Heart right ventricle (tissue), 16 donors: Measurements from ENCODE around the gene PAK1IP1. TPM values are rescaled to one million over a fixed set of nuclear protein-coding genes. Genes with fewer than 3 reads are reported as not detected.
"Not testable (repeated sequence)": the region's sequence is repeated elsewhere in the genome, so short reads cannot be mapped to it uniquely, and the experiment has no call there.

Experiments used
- ATAC-seq, 8 donors: fragments of 200-7000 bp; cut with Tn5 transposase; one replicate each; pipeline ENCODE4 v1.9.1; 2020; ENCODE audit warnings: mild to moderate bottlenecking in 8 of 8, moderate library complexity in 8 of 8, moderate number of reproducible peaks in 1 of 8
- DNase-seq, 2 donors: peaks; one replicate each; pipeline ENCODE4 v3.0.0-alpha.2; 2020
- H3K27ac ChIP-seq, 10 donors: fragments of 200-600 bp; sonication (generic) in 2 of 10; one replicate each; pipeline versions ENCODE4 v1.5.0 to v1.8.0; 2020 to 2022; ENCODE audit warnings: mild to moderate bottlenecking in 3 of 10
- H3K27me3 ChIP-seq, 7 donors: fragments of 200-600 bp; one replicate each; pipeline ENCODE4 v1.8.0; 2021 to 2022; ENCODE audit warnings: mild to moderate bottlenecking in 2 of 7
- H3K36me3 ChIP-seq, 9 donors: fragments of 200-600 bp; sonication (generic) in 1 of 9; one replicate each; pipeline versions ENCODE4 v1.5.0 to v1.8.0; 2020 to 2022; ENCODE audit warnings: mild to moderate bottlenecking in 2 of 9
- H3K4me1 ChIP-seq, 9 donors: fragments of 200-600 bp; sonication (generic) in 1 of 9; one replicate each; pipeline versions ENCODE4 v1.5.0 to v1.8.0; 2020 to 2022; ENCODE audit warnings: mild to moderate bottlenecking in 4 of 9
- H3K4me3 ChIP-seq, 10 donors: fragments of 200-600 bp; sonication (generic) in 2 of 10; one replicate each; pipeline versions ENCODE4 v1.5.0 to v1.8.0; 2020 to 2022; ENCODE audit warnings: mild to moderate bottlenecking in 7 of 10, moderate library complexity in 2 of 10
- H3K9me3 ChIP-seq, 11 donors: fragments of 200-600 bp in 10 of 11; sonication (generic) in 2 of 11; one replicate each; pipeline versions ENCODE4 v1.5.0 to v1.8.0; 2013 to 2022; ENCODE audit warnings: mild to moderate bottlenecking in 2 of 11, control low read depth in 1 of 11, moderate library complexity in 1 of 11
- CTCF ChIP-seq, 9 donors: fragments of 200-600 bp; sonication (generic) in 2 of 9; IDR thresholded peaks; one replicate each; pipeline versions ENCODE4 v1.5.0 to v1.8.0; 2021 to 2022; ENCODE audit warnings: antibody characterized with exemption in 9 of 9, mild to moderate bottlenecking in 5 of 9, moderate library complexity in 1 of 9
- WGBS, 2 donors: extraction: QIAGEN DNeasy Blood & Tissue Kit; methylation state at CpG; one replicate each; pipeline ENCODE4 v1.1.7; 2013; ENCODE audit warnings: inconsistent platforms in 1 of 2; 5-methylcytosine and 5-hydroxymethylcytosine counted together
- intact Hi-C, 10 donors: fragments of 100-400 bp; cut with DNase I; formaldehyde crosslinking; loops; one replicate each; pipeline versions ENCODE4 v1.11.1 to v1.14.2; 2022
- polyA plus RNA-seq, 2 donors: library from polyadenylated mRNA; stranded (reverse); fragments of 200-250 nt; gene quantifications; one replicate each; pipeline ENCODE4 v1.2.3, GENCODE V29; 2013
- total RNA-seq, 10 donors: library from RNA; stranded (reverse); fragmentation: NEBNext Ultra II Directional in 3 of 10; extraction: Animal tissue kit (Norgen Biotek cat#: 25700) in 3 of 10; gene quantifications; one replicate each; pipeline versions ENCODE4 v1.2.1 to v1.2.4, GENCODE V29; 2021 to 2023
- donor health status: Arrhythmogenic right ventricular cardiomyopathy.
- donor health status: ischemic (EF 13 %, LVEDD 7.1; RV severe dilation, severe dysfunction).
- donor health status: healthy with polysubstance abuse.
- donor health status: DM: no; HTN: yes; CAD: no.
- donor health status: DM: no; HTN: no; CAD: no.
- donor health status: ischemic (EF 25% LVEDD 6.9; RV normal size, moderate dysfunction).
- donor health status: ischemic (EF 25% LVEDD 5.7; RV mildly dilated, moderate dysfunction).
- donor health status: healthy.
- donor health status: DM: yes; HTN: yes; CAD: no.
- donor health status: Ischemic cardiomyopathy.
- donor health status: ischemic (EF 35%, LVEDD 5.7; RV mildly dilated, moderate dysfunction).
- donor health status: nonischemic (EF 11% LVEDD 7.7; RV severe dilation, severe dysfunction).
- donor health status: DM: yes; HTN: yes; CAD: no.
- donor health status: PGD.
- donor health status: ischemic (EF 29% LVEDD 5.4; RV normal size, mild dysfunction).
- donor health status: nonischemic (EF 23%, LVEDD 6.1; RV moderate dilation, normal function).

The PAK1IP1 gene
- total and polyA plus RNA-seq, 12 donors, result 5.8 to 15.7 (median 8.4) TPM

- no peaks in the 10 kb centered on the region for H3K27me3 ChIP-seq
- peaks cover 0 to 28% (median 0%) of the 10 kb centered on the region in 9 donors for H3K36me3 ChIP-seq
- no peak for ATAC-seq
- no peaks in the 10 kb centered on the region for H3K4me1 ChIP-seq
- no peak overlapping the region for H3K4me3 ChIP-seq
- no peaks in the 10 kb centered on the region for H3K9me3 ChIP-seq
- intact Hi-C loops, result no loop called here
- DNase-seq, result no peak
- TF ChIP-seq CTCF (IDR thresholded peaks at IDR 0.05), result no peak
- H3K27ac ChIP-seq, result no peak overlapping the region
Measured at GRCh38 chr6:10740061-10740460, 45.3 kb downstream of the PAK1IP1 start.

GRCh38 chr6:10741643-10742042 lies 46.9 kb downstream of the PAK1IP1 start:
- WGBS, 2 donors, result 90 to 96% methylated on average over 4 of the region's 4 CpGs
- H3K4me3 ChIP-seq, H3K4me1 ChIP-seq, H3K27ac ChIP-seq, DNase-seq, intact Hi-C loops, H3K27me3 ChIP-seq, ATAC-seq, H3K9me3 ChIP-seq: not testable (repeated sequence)
- peaks cover 0 to 28% (median 0%) of the 10 kb centered on the region in 9 donors for H3K36me3 ChIP-seq

GRCh38 chr6:10742251-10742650 lies 47.5 kb downstream of the PAK1IP1 start:
- WGBS, 2 donors, result 95% methylated on average over 12 of the region's 12 CpGs
- no peak for ATAC-seq
- Histone ChIP-seq H3K27ac (no peak overlapping the region), H3K4me1 (peaks cover 0 to 8% (median 3%) of the 10 kb centered on the region in 9 donors), H3K27me3 (no peaks in the 10 kb centered on the region), H3K9me3 (no peaks in the 10 kb centered on the region), H3K4me3 (no peak overlapping the region), H3K36me3 (peaks cover 0 to 28% (median 0%) of the 10 kb centered on the region in 9 donors)
- TF ChIP-seq CTCF (IDR thresholded peaks at IDR 0.05), result no peak
- intact Hi-C loops, result no loop called here
- no peak for DNase-seq

GRCh38 chr6:10743515-10743914 lies 48.7 kb downstream of the PAK1IP1 start:
- Histone ChIP-seq H3K4me3 (no peak overlapping the region), H3K27ac (no peak overlapping the region), H3K27me3 (no peaks in the 10 kb centered on the region), H3K36me3 (peaks cover 0 to 28% (median 0%) of the 10 kb centered on the region in 9 donors), H3K4me1 (peaks cover 2 to 15% (median 7%) of the 10 kb centered on the region in 9 donors), H3K9me3 (no peaks in the 10 kb centered on the region)
- DNase-seq, result no peak
- TF ChIP-seq CTCF (IDR thresholded peaks at IDR 0.05), result no peak
- whole genome bisulfite sequencing, 2 donors, result 83 to 86% methylated on average over 6 of the region's 6 CpGs
- intact Hi-C loops, result no loop called here
- no peak for ATAC-seq

GRCh38 chr6:10745116-10745515 lies 50.3 kb downstream of the PAK1IP1 start:
- WGBS, 2 donors, result 86 to 87% methylated on average over 5 of the region's 5 CpGs
- ATAC-seq (no peak), DNase-seq (no peak)
- Histone ChIP-seq H3K9me3 (no peaks in the 10 kb centered on the region), H3K4me1 (peaks cover 8 to 31% (median 22%) of the 10 kb centered on the region in 9 donors), H3K4me3 (no peak overlapping the region), H3K27ac (no peak overlapping the region), H3K27me3 (no peaks in the 10 kb centered on the region), H3K36me3 (peaks cover 0 to 38% (median 0%) of the 10 kb centered on the region in 9 donors)
- no peak for TF ChIP-seq CTCF (IDR thresholded peaks at IDR 0.05)
- intact Hi-C loops, result loop anchor here in 1 of 10 donors (5.0 kb wide), 1 partner anchor 53 kb away; the partner anchor contains the start of genes C6orf52 and PAK1IP1
